Choroid plexus epithelial cell (primary cell): Measurements from ENCODE around the gene ZNF33A.
"Not testable (repeated sequence)": the region's sequence is repeated elsewhere in the genome, so short reads cannot be mapped to it uniquely, and the experiment has no call there.

Experiments used
- DNase-seq: peaks from one replicate; pipeline ENCODE4 v3.0.0-alpha.2; 2010; ENCODE audit warnings: low read depth
- H3K4me3 ChIP-seq: 2 replicates; pipeline ENCODE4 v1.5.1; 2011; ENCODE audit warnings: low read depth, mild to moderate bottlenecking, control low read depth, low read length, moderate library complexity
- CTCF ChIP-seq: conservative IDR thresholded peaks from 2 replicates; pipeline ENCODE4 v1.5.1; 2011; ENCODE audit warnings: low read depth, mild to moderate bottlenecking, control low read depth, inconsistent platforms, low read length, moderate library complexity

The ZNF33A gene

DNA sequence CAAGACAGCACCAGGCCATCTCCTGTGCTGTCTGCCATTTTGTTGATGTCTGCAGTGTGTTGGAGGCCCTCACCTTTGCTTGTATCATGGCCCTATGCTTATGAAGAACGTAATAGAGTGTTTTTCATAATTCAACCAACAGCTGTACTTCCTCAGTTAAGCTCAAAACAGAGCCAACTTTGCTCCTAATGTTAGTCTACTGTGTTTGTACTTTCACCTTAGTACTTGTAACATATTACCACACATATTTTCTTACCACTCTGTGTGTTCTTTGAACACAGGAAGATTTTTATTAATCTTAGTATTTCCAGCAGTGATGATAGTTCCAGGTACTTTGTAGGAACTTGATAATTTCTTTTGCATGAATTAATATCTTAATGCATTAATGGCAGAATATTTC lies 5.9 kb downstream of the ZNF33A start:
- DNase-seq, result no peak
- no peak for TF ChIP-seq CTCF
- H3K4me3 ChIP-seq, result no peak overlapping the region

DNA sequence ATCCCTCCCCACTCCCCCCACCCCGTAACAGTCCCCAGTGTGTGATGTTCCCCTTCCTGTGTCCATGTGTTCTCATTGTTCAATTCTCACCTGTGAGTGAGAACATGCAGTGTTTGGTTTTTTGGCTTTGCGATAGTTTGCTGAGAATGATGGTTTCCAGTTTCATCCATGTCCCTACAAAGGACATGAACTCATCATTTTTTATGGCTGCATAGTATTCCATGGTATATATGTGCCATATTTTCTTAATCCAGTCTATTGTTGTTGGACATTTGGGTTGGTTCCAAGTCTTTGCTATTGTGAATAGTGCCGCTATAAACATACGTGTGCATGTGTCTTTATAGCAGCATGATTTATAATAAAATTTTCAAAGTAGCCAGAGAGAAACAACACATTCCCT lies 8.6 kb downstream of the ZNF33A start:
- H3K4me3 ChIP-seq, DNase-seq: not testable (repeated sequence)

DNA sequence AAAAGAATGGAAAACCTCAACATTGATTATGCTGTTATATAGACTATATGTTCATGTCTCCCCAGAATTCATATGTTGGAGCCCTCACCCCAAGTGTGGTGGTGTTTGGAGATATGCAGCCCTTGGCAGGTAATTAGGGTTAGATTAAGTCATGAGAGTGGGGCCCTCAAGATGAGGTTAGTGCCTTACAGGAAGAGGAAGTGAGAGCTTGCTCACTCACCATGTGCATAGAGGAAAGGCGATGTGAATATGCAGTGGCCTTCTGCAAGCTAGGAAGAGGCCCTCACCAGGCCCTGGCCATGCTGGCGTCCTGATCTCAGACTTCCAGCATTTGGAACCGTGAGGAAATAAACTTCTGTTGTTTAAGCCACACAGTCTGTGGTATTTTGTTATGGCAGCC lies 14.8 kb downstream of the ZNF33A start:
- DNase-seq, result no peak
- H3K4me3 ChIP-seq, result no peak overlapping the region
- no peak for TF ChIP-seq CTCF

DNA sequence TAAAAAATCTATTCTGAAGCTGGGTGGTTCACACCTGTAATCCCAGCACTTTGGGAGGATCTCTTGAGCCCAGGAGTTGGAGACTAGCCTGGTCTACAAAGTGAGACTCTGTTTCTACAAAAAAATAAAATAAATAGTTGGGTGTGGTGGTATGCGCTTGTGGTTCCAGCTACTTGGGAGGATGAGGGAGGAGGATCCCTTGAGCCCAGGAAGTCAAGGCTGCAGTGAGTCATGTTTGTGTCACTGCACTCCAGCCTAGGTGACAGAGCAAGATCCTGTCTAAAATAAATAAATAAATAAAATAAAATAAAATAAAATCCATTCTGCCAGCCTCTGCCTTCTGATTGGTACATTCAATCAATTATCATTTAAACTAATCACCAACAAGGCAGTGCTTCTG lies 17.5 kb downstream of the ZNF33A start:
- H3K4me3 ChIP-seq, result no peak overlapping the region
- no peak for TF ChIP-seq CTCF
- no peak for DNase-seq

DNA sequence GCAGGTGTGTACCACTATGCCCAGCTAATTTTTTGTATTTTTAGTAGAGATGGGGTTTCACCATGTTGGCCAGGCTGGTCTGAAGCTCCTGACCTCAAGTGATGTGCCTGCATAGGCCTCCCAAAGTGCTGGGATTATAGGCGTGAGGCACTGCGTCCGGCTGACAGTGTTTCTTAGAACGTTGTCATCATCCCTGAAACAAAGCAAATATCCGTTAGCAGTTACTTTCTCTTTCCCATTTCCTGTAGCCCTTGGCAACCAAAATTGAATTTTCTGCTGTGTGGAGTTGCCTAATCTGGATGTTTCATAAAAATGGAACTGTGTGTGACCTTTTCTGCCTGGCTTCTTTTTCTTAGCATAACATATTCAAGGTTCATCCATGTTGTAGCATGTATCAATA lies 22.4 kb downstream of the ZNF33A start:
- DNase-seq, result peak; percentile 71
- TF ChIP-seq CTCF, result no peak
- no peak overlapping the region for H3K4me3 ChIP-seq

GRCh38 chr10:38038107-38038931 lies 27.8 kb downstream of the ZNF33A start:
- DNase-seq, result peak; percentile 49
- no peak overlapping the region for H3K4me3 ChIP-seq
- TF ChIP-seq CTCF, result no peak

- no peak for TF ChIP-seq CTCF
- no peak overlapping the region for H3K4me3 ChIP-seq
- no peak for DNase-seq
Observed at GRCh38 chr10:38038932-38039245, 28.4 kb downstream of the ZNF33A start.
